ENCODE measurements around the gene GABPB1.

GABPB1 gene

GRCh38 chr15:50344006-50344464 lies 11.0 kb downstream of the GABPB1 start:
- no peak for DNase-seq (ENCODE audit: low read depth in 2 of 2)

DNA sequence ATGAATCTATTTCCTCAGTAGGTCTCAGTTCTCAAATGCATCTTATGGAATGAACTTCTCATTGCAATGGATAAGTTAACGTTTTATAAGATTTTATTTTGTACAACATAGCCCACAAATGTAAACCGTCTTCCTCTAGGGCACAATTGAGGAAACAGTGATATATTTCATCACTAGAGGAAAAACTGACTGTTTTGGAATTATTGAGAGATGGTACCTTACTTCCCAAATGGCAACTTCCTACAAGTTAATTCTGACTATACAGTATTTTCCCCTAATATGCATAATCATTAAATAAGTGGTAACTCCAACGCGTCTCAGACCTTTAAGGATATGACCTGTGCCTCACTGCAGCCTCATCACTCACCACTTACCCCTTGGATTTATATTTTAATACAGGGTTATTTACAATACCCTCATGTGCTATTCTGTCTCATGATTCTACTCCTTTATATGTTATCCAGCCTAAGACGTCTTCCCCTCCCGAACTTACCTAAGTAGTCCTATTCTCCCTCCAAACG lies 13.3 kb downstream of the GABPB1 start:
- no peak for DNase-seq (ENCODE audit: low read depth in 2 of 2)

DNA sequence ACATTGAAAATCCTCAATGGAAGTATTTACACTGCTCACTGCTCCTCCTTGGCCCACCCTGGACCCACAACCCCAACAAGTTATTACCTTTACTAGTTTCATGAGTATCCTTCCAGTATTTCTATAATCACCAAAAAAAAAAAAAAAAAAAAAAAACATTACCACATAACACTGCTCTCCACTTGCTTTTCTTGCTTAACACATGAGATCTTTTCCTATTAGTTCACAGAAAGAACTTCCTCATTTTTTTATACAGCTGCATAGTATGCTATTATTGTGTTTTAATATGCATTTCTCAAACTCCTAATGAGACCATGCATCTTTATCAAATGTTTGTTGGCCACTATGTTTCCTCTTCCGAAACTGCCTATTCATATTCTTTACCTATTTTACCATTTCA lies 14.6 kb downstream of the GABPB1 start:
- no peak for DNase-seq (ENCODE audit: low read depth in 2 of 2)

DNA sequence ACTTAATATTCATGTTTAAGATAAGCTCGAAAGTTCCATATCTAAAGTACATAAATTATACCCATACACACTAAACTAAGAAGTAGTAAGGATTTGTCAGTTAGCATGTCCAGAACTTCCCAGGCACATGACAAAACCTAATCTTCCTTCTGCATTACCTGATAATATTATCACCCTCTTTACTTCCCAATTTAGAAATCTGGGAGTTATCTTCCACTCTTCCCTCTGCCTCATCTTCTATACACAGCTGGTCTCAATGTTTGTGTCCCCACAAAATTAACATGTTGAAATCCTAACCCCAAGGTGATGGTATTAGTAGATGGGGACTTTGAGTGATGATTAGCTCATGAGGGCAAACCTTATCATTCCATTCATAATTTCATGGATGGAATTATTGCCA lies 15.3 kb downstream of the GABPB1 start:
- no peak for DNase-seq (ENCODE audit: low read depth in 2 of 2)

- DNase-seq (ENCODE audit: low read depth in 2 of 2) = no peak
Observed at GRCh38 chr15:50335251-50335650, 19.7 kb downstream of the GABPB1 start.

DNA sequence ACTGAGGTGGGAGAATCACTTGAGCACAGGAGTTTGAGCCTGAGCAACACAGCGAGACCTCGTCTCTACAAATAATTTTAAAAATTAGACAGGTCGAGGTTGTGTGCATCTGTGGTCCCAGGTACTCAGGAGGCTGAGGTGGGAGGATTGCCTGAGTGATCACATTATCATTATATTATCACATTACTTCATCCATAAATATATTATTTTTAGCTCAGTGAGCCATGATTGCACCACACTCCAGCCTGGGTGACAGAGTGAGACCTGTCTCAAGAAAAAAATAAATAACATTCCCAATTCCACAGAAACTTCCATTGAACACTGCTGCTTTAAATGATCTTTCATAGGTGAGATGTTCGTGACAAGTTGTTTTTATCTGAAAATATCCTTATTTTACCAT lies 21.8 kb downstream of the GABPB1 start:
- DNase-seq (ENCODE audit: low read depth in 2 of 2) = no peak

DNA sequence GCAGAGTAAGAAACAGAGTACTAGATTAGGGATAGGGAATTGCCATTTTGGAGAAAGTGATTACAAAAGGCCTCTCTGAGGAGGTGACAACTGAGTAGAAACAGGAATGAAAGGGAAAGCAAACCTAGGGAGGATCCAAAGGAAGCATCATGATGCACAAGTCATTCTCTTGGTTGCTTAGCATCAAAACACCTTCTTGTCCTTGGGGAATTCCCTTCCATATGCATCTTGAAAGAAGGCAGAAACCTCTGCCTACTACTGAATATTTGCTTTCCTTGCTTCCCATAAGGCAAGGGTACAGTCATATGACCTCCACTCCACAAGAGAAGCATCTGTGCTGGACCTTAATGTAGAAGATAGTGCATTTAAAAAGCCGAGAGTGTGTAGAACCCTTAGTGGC lies 24.1 kb downstream of the GABPB1 start:
- no peak for DNase-seq (ENCODE audit: low read depth in 2 of 2)

DNA sequence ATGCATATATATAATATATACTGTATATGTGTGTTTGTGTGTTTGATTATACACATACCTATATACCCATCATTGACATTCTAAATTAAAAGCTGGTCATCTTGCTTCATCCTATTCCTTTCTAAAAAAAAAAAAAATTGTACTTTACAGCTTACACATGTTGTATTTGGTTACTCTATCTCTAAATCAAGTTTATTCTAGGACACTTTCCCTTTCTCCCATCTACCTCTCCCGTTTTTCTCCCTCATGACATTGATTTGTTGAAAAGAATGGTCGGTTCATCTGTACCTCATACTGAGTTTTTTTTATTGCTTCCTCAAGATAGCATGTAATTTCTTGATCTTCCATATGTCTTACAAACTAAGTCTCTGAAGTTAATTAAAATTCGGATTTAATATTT lies 26.9 kb downstream of the GABPB1 start:
- no peak for DNase-seq (ENCODE audit: low read depth in 2 of 2)

DNA sequence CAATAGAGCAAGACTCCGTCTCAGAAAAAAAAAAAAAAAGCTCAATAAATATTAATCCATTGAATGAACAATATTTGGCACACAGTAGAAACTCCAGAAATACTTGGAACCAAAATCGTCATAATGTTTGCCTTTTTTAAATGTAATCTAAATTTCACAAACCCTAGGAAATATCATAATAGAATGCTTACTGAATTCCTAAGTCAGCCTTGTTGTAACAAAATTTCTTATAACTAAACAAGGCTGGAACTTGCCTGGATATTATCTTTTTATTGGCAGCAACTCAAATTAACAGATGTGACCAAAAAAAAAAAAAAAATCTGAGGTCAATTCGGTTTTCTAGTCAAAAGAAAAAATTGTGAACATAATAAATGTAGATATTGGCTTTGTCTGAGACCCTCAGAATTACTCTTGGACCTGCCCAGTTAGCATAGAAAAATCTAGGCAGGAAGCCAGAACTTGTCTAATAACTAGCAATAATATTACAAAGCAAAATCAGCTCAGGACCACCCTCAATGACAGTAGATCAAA lies 33.3 kb downstream of the GABPB1 start:
- DNase-seq (ENCODE audit: low read depth in 2 of 2) = no peak

DNA sequence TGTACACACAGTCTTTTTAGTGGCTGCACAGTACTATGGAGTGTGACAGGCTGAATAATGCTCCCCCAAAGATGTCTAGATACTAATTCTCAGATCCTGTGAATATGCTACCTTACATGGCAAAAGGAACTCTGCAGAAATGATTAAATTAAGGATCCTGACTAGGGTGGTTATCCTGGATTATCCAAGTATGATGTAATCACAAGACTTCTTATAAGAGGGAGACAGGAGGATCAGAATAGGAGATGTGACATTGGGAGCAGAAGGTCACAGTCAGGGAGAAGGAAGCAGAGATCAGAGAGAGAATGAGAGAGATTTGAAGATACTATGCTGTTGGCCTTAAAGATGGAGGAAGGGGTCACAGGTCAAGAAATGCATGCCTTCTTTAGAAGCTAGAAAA lies 34.5 kb downstream of the GABPB1 start:
- no peak for DNase-seq (ENCODE audit: low read depth in 2 of 2)

GRCh38 chr15:50318697-50319096 lies 36.3 kb downstream of the GABPB1 start:
- no peak for DNase-seq (ENCODE audit: low read depth in 2 of 2)

GRCh38 chr15:50315814-50316630 lies 39.0 kb downstream of the GABPB1 start:
- peak; percentile 32 to 36 for DNase-seq (ENCODE audit: low read depth in 2 of 2)

DNA sequence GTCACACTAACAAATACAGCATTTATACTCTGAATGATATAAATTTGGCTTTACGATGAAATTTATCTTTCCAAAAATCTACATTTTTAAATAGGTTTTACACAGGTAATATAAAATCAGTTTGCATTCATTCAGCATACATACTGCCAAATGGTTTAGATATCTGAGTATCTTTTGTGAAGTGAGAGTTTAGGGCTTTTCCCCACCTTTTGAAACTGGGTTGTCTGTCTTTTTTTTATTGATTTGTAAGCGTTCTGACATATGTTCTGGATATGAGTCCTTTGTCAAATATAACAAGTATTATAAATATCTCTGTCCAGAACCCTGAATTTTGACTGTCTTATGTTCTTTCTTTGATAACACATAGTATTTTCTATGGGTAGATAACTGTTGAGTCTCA lies 42.4 kb downstream of the GABPB1 start:
- DNase-seq (ENCODE audit: low read depth in 2 of 2) = no peak

GRCh38 chr15:50307799-50308198 lies 47.2 kb downstream of the GABPB1 start:
- no peak for DNase-seq (ENCODE audit: low read depth in 2 of 2)

GRCh38 chr15:50304836-50305235 lies 50.2 kb downstream of the GABPB1 start:
- peak; percentile 12 to 18 for DNase-seq (ENCODE audit: low read depth in 2 of 2)

DNA sequence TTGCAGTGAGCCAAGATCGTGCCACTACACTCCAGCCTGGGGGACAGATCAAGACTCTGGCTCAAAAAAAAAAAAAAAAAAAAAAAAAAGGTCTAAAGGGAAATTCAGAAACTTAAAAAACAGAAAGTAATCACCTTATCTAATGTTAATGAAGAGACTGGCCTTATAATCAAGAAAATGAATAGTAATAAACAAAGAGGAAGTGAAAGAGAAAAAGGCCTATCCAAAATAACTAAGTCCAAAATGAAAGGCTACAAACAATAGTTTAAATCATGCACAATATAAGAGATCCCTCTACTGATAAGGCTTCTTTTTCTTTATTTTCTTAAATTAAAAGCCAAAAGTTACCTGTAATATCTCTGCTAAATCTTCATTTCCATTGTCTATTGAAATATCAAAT lies 52.4 kb downstream of the GABPB1 start:
- DNase-seq (ENCODE audit: low read depth in 2 of 2) = no peak

- DNase-seq (ENCODE audit: low read depth in 2 of 2) = no peak
Observed at GRCh38 chr15:50298340-50298739, 56.7 kb downstream of the GABPB1 start.

DNA sequence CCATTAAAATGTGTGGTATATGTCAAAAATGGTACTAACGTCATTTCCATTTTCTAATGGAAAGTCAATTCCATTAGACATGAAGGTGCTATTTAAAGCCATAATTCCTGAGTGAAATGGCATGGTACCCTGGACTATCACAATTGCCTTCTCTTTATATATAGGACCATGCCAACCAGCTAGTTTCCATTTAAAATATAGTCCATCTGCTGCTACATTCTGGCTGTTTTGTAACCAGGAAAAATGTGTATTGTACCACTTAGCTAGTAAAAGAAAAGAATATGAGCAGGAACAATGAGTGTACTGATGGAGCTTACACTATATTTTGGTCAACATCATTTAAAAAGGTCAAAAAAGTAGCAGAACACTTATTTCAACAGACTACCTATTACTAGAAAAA lies 59.0 kb downstream of the GABPB1 start:
- DNase-seq (ENCODE audit: low read depth in 2 of 2) = no peak

DNA sequence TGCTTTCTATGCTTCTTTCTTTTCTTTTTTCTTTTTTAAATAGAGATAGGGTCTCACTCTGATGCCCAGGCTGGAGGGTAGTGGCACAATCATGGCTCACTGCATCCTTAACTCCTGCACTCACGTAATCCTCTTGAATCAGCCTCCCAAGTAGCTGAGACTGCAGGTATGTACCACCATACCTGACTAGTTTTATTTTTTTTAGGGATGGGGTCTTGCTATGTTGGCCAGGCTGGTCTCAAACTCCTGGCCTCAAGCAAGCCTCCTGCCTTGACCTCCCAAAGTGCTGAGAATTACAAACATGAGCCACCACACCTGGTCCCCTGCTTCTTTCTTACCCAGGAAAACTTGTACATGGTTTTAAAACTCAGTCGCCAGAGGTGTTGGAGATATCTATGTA lies 65.2 kb downstream of the GABPB1 start:
- no peak for DNase-seq (ENCODE audit: low read depth in 2 of 2)

DNA sequence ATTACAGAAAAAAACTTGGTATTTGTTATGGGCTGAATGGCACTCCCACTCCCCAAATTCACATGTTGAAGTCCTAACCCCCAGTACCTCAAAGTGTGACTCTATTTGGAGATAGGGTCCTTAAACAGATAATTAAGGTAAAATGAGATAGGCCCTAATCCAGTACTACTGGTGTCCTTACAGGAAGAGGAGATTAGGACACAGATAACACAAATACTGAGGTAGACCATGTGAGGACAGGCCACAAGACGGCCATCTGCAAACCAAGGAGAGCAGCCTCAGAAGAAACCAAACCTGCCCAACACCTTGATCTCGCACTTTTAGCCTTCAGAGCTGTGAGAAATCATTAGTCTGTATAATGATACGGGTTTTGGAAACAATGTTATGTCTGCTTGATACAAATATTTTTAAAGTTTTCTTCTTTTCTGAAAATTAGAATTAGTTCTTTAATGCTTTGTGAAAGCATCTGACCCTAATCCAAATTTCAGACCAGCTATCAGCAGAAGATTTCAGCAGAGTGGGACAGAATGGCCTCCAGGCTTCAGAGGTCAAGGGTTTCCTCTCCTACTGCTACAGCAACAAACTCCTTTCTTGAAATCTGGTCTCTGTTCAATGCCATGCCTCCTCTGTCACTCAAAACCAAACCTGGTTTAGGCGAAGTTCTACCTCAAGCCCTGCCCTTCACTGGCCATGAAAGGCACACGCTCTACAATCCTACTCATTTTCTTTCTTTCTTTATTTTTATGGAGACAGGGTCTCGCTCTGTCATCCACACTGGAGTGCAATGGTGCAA lies 67.5 kb downstream of the GABPB1 start:
- no peak for DNase-seq (ENCODE audit: low read depth in 2 of 2)

- no peak for DNase-seq (ENCODE audit: low read depth in 2 of 2)
Observed at GRCh38 chr15:50281427-50281826, 73.6 kb downstream of the GABPB1 start.

GRCh38 chr15:50280271-50280670 lies 74.7 kb downstream of the GABPB1 start:
- DNase-seq (ENCODE audit: low read depth in 2 of 2) = no peak

GRCh38 chr15:50278496-50278895 lies 76.5 kb downstream of the GABPB1 start:
- DNase-seq (ENCODE audit: low read depth in 2 of 2) = no peak

All from fibroblast of skin of left quadriceps (primary cell).